ENCODE measurements around the gene GRIK3. TPM values are rescaled to one million over a fixed set of nuclear protein-coding genes. Genes with fewer than 3 reads are reported as not detected.
A peak's percentile ranks its signal among the peaks of the same experiment; 100 is the strongest.

The GRIK3 gene
- total and polyA plus RNA-seq, 3 experiments from 2014 or later: not detected

GRCh38 chr1:37058424-37058988 is 24.2 kb upstream of the GRIK3 start:
- Mint-ChIP-seq H3K27ac (no peak overlapping the region), H3K4me3 (no peak overlapping the region), H3K4me1 (no peaks in the 10 kb centered on the region), H3K36me3 (no peaks in the 10 kb centered on the region), H3K27me3 (peaks cover 12 to 13% of the 10 kb centered on the region in 2 donors), H3K9me3 (no peaks in the 10 kb centered on the region)
- no peaks in the 10 kb centered on the region for H3K27me3 ChIP-seq (ENCODE audit: insufficient read depth, low read length, poor library complexity, severe bottlenecking)
- H3K36me3 ChIP-seq (ENCODE audit: insufficient read depth, low read length): no peaks in the 10 kb centered on the region
- no peak overlapping the region for H3K27ac ChIP-seq (ENCODE audit: low read depth, low read length)
- no peak overlapping the region for H3K4me3 ChIP-seq (ENCODE audit: low read length)
- H3K4me1 ChIP-seq (ENCODE audit: insufficient read depth, low read length): no peaks in the 10 kb centered on the region
- ChIA-PET CTCF (no interaction called here), POLR2A (no interaction called here)
- H3K9me3 ChIP-seq (ENCODE audit: low read length): no peaks in the 10 kb centered on the region
- peak in 1 of 5 donors; percentile 23 for DNase-seq

GRCh38 chr1:37056325-37056724 is 22.0 kb upstream of the GRIK3 start:
- ChIA-PET POLR2A (no interaction called here), CTCF (no interaction called here)
- Mint-ChIP-seq H3K27me3 (peaks cover 15 to 19% of the 10 kb centered on the region in 2 donors), H3K36me3 (no peaks in the 10 kb centered on the region), H3K4me3 (no peak overlapping the region), H3K9me3 (no peaks in the 10 kb centered on the region), H3K4me1 (no peaks in the 10 kb centered on the region), H3K27ac (no peak overlapping the region)
- DNase-seq: peak in 1 of 5 donors; percentile 8
- Histone ChIP-seq H3K9me3 (ENCODE audit: low read length) (no peaks in the 10 kb centered on the region), H3K4me1 (ENCODE audit: insufficient read depth, low read length) (no peaks in the 10 kb centered on the region), H3K36me3 (ENCODE audit: insufficient read depth, low read length) (no peaks in the 10 kb centered on the region), H3K27ac (ENCODE audit: low read depth, low read length) (no peak overlapping the region), H3K4me3 (ENCODE audit: low read length) (no peak overlapping the region), H3K27me3 (ENCODE audit: insufficient read depth, low read length, poor library complexity, severe bottlenecking) (no peaks in the 10 kb centered on the region)

- no peaks in the 10 kb centered on the region for H3K4me1 ChIP-seq (ENCODE audit: insufficient read depth, low read length)
- POLR2A ChIA-PET: no interaction called here
- H3K9me3 Mint-ChIP-seq: no peaks in the 10 kb centered on the region
- no peak overlapping the region for H3K4me3 Mint-ChIP-seq
- H3K27me3 ChIP-seq (ENCODE audit: insufficient read depth, low read length, poor library complexity, severe bottlenecking): no peaks in the 10 kb centered on the region
- no peaks in the 10 kb centered on the region for H3K4me1 Mint-ChIP-seq
- peak in 1 of 5 donors; percentile 0 for DNase-seq
- H3K27ac Mint-ChIP-seq: no peak overlapping the region
- H3K9me3 ChIP-seq (ENCODE audit: low read length): no peaks in the 10 kb centered on the region
- CTCF ChIA-PET: no interaction called here
- no peaks in the 10 kb centered on the region for H3K36me3 Mint-ChIP-seq
- H3K27ac ChIP-seq (ENCODE audit: low read depth, low read length): no peak overlapping the region
- no peaks in the 10 kb centered on the region for H3K36me3 ChIP-seq (ENCODE audit: insufficient read depth, low read length)
- H3K27me3 Mint-ChIP-seq: peaks cover 15 to 20% of the 10 kb centered on the region in 2 donors
- H3K4me3 ChIP-seq (ENCODE audit: low read length): no peak overlapping the region
Measured at GRCh38 chr1:37055631-37056030, 21.3 kb upstream of the GRIK3 start.

- H3K27ac ChIP-seq (ENCODE audit: low read depth, low read length): no peak overlapping the region
- CTCF ChIA-PET: no interaction called here
- H3K27me3 Mint-ChIP-seq: peaks cover 15 to 20% of the 10 kb centered on the region in 2 donors
- no peaks in the 10 kb centered on the region for H3K9me3 Mint-ChIP-seq
- H3K4me1 ChIP-seq (ENCODE audit: insufficient read depth, low read length): no peaks in the 10 kb centered on the region
- no peaks in the 10 kb centered on the region for H3K27me3 ChIP-seq (ENCODE audit: insufficient read depth, low read length, poor library complexity, severe bottlenecking)
- no peak overlapping the region for H3K4me3 Mint-ChIP-seq
- H3K4me1 Mint-ChIP-seq: no peaks in the 10 kb centered on the region
- no peaks in the 10 kb centered on the region for H3K36me3 ChIP-seq (ENCODE audit: insufficient read depth, low read length)
- POLR2A ChIA-PET: no interaction called here
- no peaks in the 10 kb centered on the region for H3K9me3 ChIP-seq (ENCODE audit: low read length)
- no peak overlapping the region for H3K4me3 ChIP-seq (ENCODE audit: low read length)
- no peak overlapping the region for H3K27ac Mint-ChIP-seq
- DNase-seq: peak in 1 of 5 donors; percentile 8
- H3K36me3 Mint-ChIP-seq: no peaks in the 10 kb centered on the region
Measured at GRCh38 chr1:37053173-37053572, 18.9 kb upstream of the GRIK3 start.

- H3K27me3 Mint-ChIP-seq: peaks cover 15 to 21% of the 10 kb centered on the region in 2 donors
- DNase-seq: no peak
- no peaks in the 10 kb centered on the region for H3K9me3 Mint-ChIP-seq
- no peak overlapping the region for H3K27ac ChIP-seq (ENCODE audit: low read depth, low read length)
- H3K4me1 ChIP-seq (ENCODE audit: insufficient read depth, low read length): no peaks in the 10 kb centered on the region
- no peaks in the 10 kb centered on the region for H3K36me3 ChIP-seq (ENCODE audit: insufficient read depth, low read length)
- H3K4me3 ChIP-seq (ENCODE audit: low read length): no peak overlapping the region
- POLR2A ChIA-PET: no interaction called here
- no peaks in the 10 kb centered on the region for H3K4me1 Mint-ChIP-seq
- H3K27me3 ChIP-seq (ENCODE audit: insufficient read depth, low read length, poor library complexity, severe bottlenecking): no peaks in the 10 kb centered on the region
- no peak overlapping the region for H3K4me3 Mint-ChIP-seq
- no peaks in the 10 kb centered on the region for H3K9me3 ChIP-seq (ENCODE audit: low read length)
- H3K36me3 Mint-ChIP-seq: no peaks in the 10 kb centered on the region
- H3K27ac Mint-ChIP-seq: no peak overlapping the region
- CTCF ChIA-PET: no interaction called here
Measured at GRCh38 chr1:37052120-37052519, 17.8 kb upstream of the GRIK3 start.

- H3K9me3 ChIP-seq (ENCODE audit: low read length): no peaks in the 10 kb centered on the region
- Mint-ChIP-seq H3K27ac (no peak overlapping the region), H3K27me3 (peaks cover 18 to 23% of the 10 kb centered on the region in 2 donors), H3K9me3 (no peaks in the 10 kb centered on the region), H3K4me3 (no peak overlapping the region), H3K36me3 (no peaks in the 10 kb centered on the region), H3K4me1 (no peaks in the 10 kb centered on the region)
- H3K4me1 ChIP-seq (ENCODE audit: insufficient read depth, low read length): no peaks in the 10 kb centered on the region
- ChIA-PET POLR2A (no interaction called here), CTCF (no interaction called here)
- no peak overlapping the region for H3K27ac ChIP-seq (ENCODE audit: low read depth, low read length)
- DNase-seq: no peak
- no peaks in the 10 kb centered on the region for H3K36me3 ChIP-seq (ENCODE audit: insufficient read depth, low read length)
- H3K4me3 ChIP-seq (ENCODE audit: low read length): no peak overlapping the region
- no peaks in the 10 kb centered on the region for H3K27me3 ChIP-seq (ENCODE audit: insufficient read depth, low read length, poor library complexity, severe bottlenecking)
Measured at GRCh38 chr1:37051346-37051745, 17.0 kb upstream of the GRIK3 start.

GRCh38 chr1:37047542-37047941 is 13.2 kb upstream of the GRIK3 start:
- Histone ChIP-seq H3K4me1 (ENCODE audit: insufficient read depth, low read length) (no peaks in the 10 kb centered on the region), H3K27me3 (ENCODE audit: insufficient read depth, low read length, poor library complexity, severe bottlenecking) (no peaks in the 10 kb centered on the region), H3K4me3 (ENCODE audit: low read length) (no peak overlapping the region), H3K9me3 (ENCODE audit: low read length) (no peaks in the 10 kb centered on the region), H3K27ac (ENCODE audit: low read depth, low read length) (no peak overlapping the region), H3K36me3 (ENCODE audit: insufficient read depth, low read length) (no peaks in the 10 kb centered on the region)
- H3K4me1 Mint-ChIP-seq: no peaks in the 10 kb centered on the region
- peaks cover 17 to 43% of the 10 kb centered on the region in 2 donors for H3K27me3 Mint-ChIP-seq
- ChIA-PET POLR2A (no interaction called here), CTCF (no interaction called here)
- no peaks in the 10 kb centered on the region for H3K9me3 Mint-ChIP-seq
- H3K4me3 Mint-ChIP-seq: no peak overlapping the region
- no peaks in the 10 kb centered on the region for H3K36me3 Mint-ChIP-seq
- DNase-seq: peak in 1 of 5 donors; percentile 21
- no peak overlapping the region for H3K27ac Mint-ChIP-seq

- Mint-ChIP-seq H3K4me3 (no peak overlapping the region), H3K27ac (no peak overlapping the region), H3K36me3 (peaks cover 0 to under 1% (median 0%) of the 10 kb centered on the region in 3 donors), H3K27me3 (peaks cover 24 to 77% of the 10 kb centered on the region in 2 donors), H3K9me3 (peaks cover 0 to 2% (median 0%) of the 10 kb centered on the region in 5 donors), H3K4me1 (no peaks in the 10 kb centered on the region)
- ChIA-PET POLR2A (no interaction called here), CTCF (no interaction called here)
- no peak for DNase-seq
- Histone ChIP-seq H3K4me3 (ENCODE audit: low read length) (no peak overlapping the region), H3K36me3 (ENCODE audit: insufficient read depth, low read length) (no peaks in the 10 kb centered on the region), H3K27me3 (ENCODE audit: insufficient read depth, low read length, poor library complexity, severe bottlenecking) (no peaks in the 10 kb centered on the region), H3K27ac (ENCODE audit: low read depth, low read length) (no peak overlapping the region), H3K9me3 (ENCODE audit: low read length) (no peaks in the 10 kb centered on the region), H3K4me1 (ENCODE audit: insufficient read depth, low read length) (no peaks in the 10 kb centered on the region)
Measured at GRCh38 chr1:37043101-37043500, 8.8 kb upstream of the GRIK3 start.

- peaks cover 0 to 2% (median 0%) of the 10 kb centered on the region in 5 donors for H3K9me3 Mint-ChIP-seq
- no peak overlapping the region for H3K4me3 ChIP-seq (ENCODE audit: low read length)
- peaks cover 0 to 2% (median 0%) of the 10 kb centered on the region in 3 donors for H3K36me3 Mint-ChIP-seq
- no peaks in the 10 kb centered on the region for H3K9me3 ChIP-seq (ENCODE audit: low read length)
- POLR2A ChIA-PET: no interaction called here
- H3K27me3 Mint-ChIP-seq: peaks cover 24 to 74% of the 10 kb centered on the region in 2 donors
- CTCF ChIA-PET: no interaction called here
- no peaks in the 10 kb centered on the region for H3K27me3 ChIP-seq (ENCODE audit: insufficient read depth, low read length, poor library complexity, severe bottlenecking)
- H3K4me1 ChIP-seq (ENCODE audit: insufficient read depth, low read length): no peaks in the 10 kb centered on the region
- no peaks in the 10 kb centered on the region for H3K4me1 Mint-ChIP-seq
- no peak overlapping the region for H3K27ac ChIP-seq (ENCODE audit: low read depth, low read length)
- H3K4me3 Mint-ChIP-seq: no peak overlapping the region
- no peak for DNase-seq
- no peaks in the 10 kb centered on the region for H3K36me3 ChIP-seq (ENCODE audit: insufficient read depth, low read length)
- no peak overlapping the region for H3K27ac Mint-ChIP-seq
Measured at GRCh38 chr1:37042506-37042905, 8.2 kb upstream of the GRIK3 start.
